Caco-2 (cell line): ENCODE results near the gene ARHGAP15. TPM values are rescaled to one million over a fixed set of nuclear protein-coding genes. Genes with fewer than 3 reads are reported as not detected.

ENCODE experiments used
- BruUV-seq: library from RNA; stranded (reverse); fragments of 400-500 nt; replicated peaks from 2 replicates; lab custom pipeline; 2021; lab: Mats Ljungman, UMichigan
- CTCF ChIA-PET: fragments of 300-600 bp; sonication (Branson Sonifier 250); formaldehyde crosslinking; loops from one replicate; lab custom pipeline; 2022; ENCODE audit warnings: antibody characterized with exemption; lab: Charles Lee
- POLR2A ChIA-PET: fragments of 300-600 bp; sonication (Branson Sonifier 250); formaldehyde crosslinking; loops from one replicate; lab custom pipeline; 2022; ENCODE audit warnings: antibody characterized with exemption; lab: Charles Lee
- DNase-seq, 2 experiments: peaks; one replicate each; pipeline versions ENCODE4 v3.0.0 to v3.0.0-alpha.2; 2020 to 2022
- H3K27me3 ChIP-seq: replicated peaks from 2 replicates; pipeline ENCODE4 v1.6.0; 2011; ENCODE audit warnings: low read length; ENCODE audit not compliant: control insufficient read depth, insufficient read depth
- H3K36me3 ChIP-seq: 2 replicates; pipeline ENCODE4 v1.5.1; 2011; ENCODE audit warnings: low read length; ENCODE audit not compliant: control insufficient read depth, insufficient read depth
- H3K4me1 ChIP-seq: fragments of 250-450 bp; sonication (Bioruptor Pico); 2 replicates; pipeline ENCODE4 v1.5.1; 2020; ENCODE audit warnings: mild to moderate bottlenecking
- H3K4me3 ChIP-seq: 2 replicates; pipeline ENCODE4 v1.5.1; 2011; ENCODE audit warnings: low read depth, mild to moderate bottlenecking, control low read depth, low read length
- H3K9me3 ChIP-seq: fragments of 250-450 bp; sonication (Bioruptor Pico); 2 replicates; pipeline ENCODE4 v1.5.1; 2020; ENCODE audit warnings: mild to moderate bottlenecking, moderate library complexity
- H3K27ac Mint-ChIP-seq: one replicate; pipeline ENCODE4 v1.8.0; 2022; ENCODE audit warnings: mixed read lengths; ENCODE audit not compliant: unreplicated experiment
- H3K27me3 Mint-ChIP-seq: one replicate; pipeline ENCODE4 v1.8.0; 2022; ENCODE audit warnings: mixed read lengths; ENCODE audit not compliant: insufficient read depth, unreplicated experiment
- H3K36me3 Mint-ChIP-seq: one replicate; pipeline ENCODE4 v1.8.0; 2022; ENCODE audit warnings: mild to moderate bottlenecking, mixed read lengths; ENCODE audit not compliant: insufficient read depth, unreplicated experiment
- H3K4me1 Mint-ChIP-seq: one replicate; pipeline ENCODE4 v1.8.0; 2022; ENCODE audit warnings: low read depth, mixed read lengths; ENCODE audit not compliant: unreplicated experiment
- H3K4me3 Mint-ChIP-seq: one replicate; pipeline ENCODE4 v1.8.0; 2022; ENCODE audit warnings: mild to moderate bottlenecking, moderate library complexity, mixed read lengths; ENCODE audit not compliant: unreplicated experiment
- H3K9me3 Mint-ChIP-seq: one replicate; pipeline ENCODE4 v1.8.0; 2022; ENCODE audit warnings: mixed read lengths; ENCODE audit not compliant: unreplicated experiment
- CTCF ChIP-seq, 2 experiments: fragments of 200-600 bp in 1 of 2; IDR thresholded peaks; 1 replicate in 1 of 2; 2 replicates in 1 of 2; pipeline versions ENCODE4 v1.5.1 to v1.8.0; 2011 to 2022; ENCODE audit warnings: antibody characterized with exemption in 1 of 2, control low read depth in 1 of 2, inconsistent platforms in 1 of 2, low read depth in 1 of 2, low read length in 1 of 2, mild to moderate bottlenecking in 1 of 2, moderate library complexity in 1 of 2; ENCODE audit not compliant: insufficient read depth in 1 of 2, severe bottlenecking in 1 of 2, unreplicated experiment in 1 of 2
- intact Hi-C: fragments of 100-400 bp; cut with micrococcal nuclease; formaldehyde crosslinking; loops from one replicate; pipeline ENCODE4 v1.10.0; 2022; ENCODE audit not compliant: unreplicated experiment
- total RNA-seq: library from RNA; stranded (reverse); gene quantifications from 2 replicates; pipeline ENCODE4 v1.2.3, GENCODE V29; 2022

The ARHGAP15 gene
- total RNA-seq, 1 experiment from 2014 or later = not detected

GRCh38 chr2:143229952-143230351 is 100.7 kb downstream of the ARHGAP15 start:
- Mint-ChIP-seq H3K9me3 (no peaks in the 10 kb centered on the region), H3K4me3 (no peak overlapping the region), H3K36me3 (no peaks in the 10 kb centered on the region), H3K4me1 (no peaks in the 10 kb centered on the region), H3K27ac (no peak overlapping the region), H3K27me3 (no peaks in the 10 kb centered on the region)
- ChIA-PET POLR2A (no interaction called here), CTCF (no interaction called here)
- no peak for TF ChIP-seq CTCF (IDR thresholded peaks at IDR 0.05; ENCODE audit: insufficient read depth in 1 of 2, low read depth in 1 of 2, low read length in 1 of 2, severe bottlenecking in 1 of 2, unreplicated experiment in 1 of 2)
- DNase-seq = no peak
- Histone ChIP-seq H3K4me3 (no peak overlapping the region), H3K9me3 (no peaks in the 10 kb centered on the region), H3K27me3 (no peaks in the 10 kb centered on the region), H3K36me3 (no peaks in the 10 kb centered on the region), H3K4me1 (no peaks in the 10 kb centered on the region)
- intact Hi-C loops = no loop called here
- no TSS peak for BruUV-seq

- DNase-seq = no peak
- Histone ChIP-seq H3K36me3 (no peaks in the 10 kb centered on the region), H3K9me3 (no peaks in the 10 kb centered on the region), H3K4me3 (no peak overlapping the region), H3K27me3 (no peaks in the 10 kb centered on the region), H3K4me1 (no peaks in the 10 kb centered on the region)
- Mint-ChIP-seq H3K36me3 (no peaks in the 10 kb centered on the region), H3K27me3 (no peaks in the 10 kb centered on the region), H3K9me3 (no peaks in the 10 kb centered on the region), H3K27ac (no peak overlapping the region), H3K4me1 (no peaks in the 10 kb centered on the region), H3K4me3 (no peak overlapping the region)
- ChIA-PET CTCF (no interaction called here), POLR2A (no interaction called here)
- intact Hi-C loops = no loop called here
- no TSS peak for BruUV-seq
- TF ChIP-seq CTCF (IDR thresholded peaks at IDR 0.05; ENCODE audit: insufficient read depth in 1 of 2, low read depth in 1 of 2, low read length in 1 of 2, severe bottlenecking in 1 of 2, unreplicated experiment in 1 of 2) = no peak
Observed at GRCh38 chr2:143230506-143231253, 101.5 kb downstream of the ARHGAP15 start.

GRCh38 chr2:143231254-143231645 is 102.0 kb downstream of the ARHGAP15 start:
- no peaks in the 10 kb centered on the region for H3K27me3 ChIP-seq
- ChIA-PET POLR2A (no interaction called here), CTCF (no interaction called here)
- H3K27ac Mint-ChIP-seq = no peak overlapping the region
- H3K4me3 Mint-ChIP-seq = no peak overlapping the region
- H3K9me3 ChIP-seq = no peaks in the 10 kb centered on the region
- no peak overlapping the region for H3K4me3 ChIP-seq
- no peaks in the 10 kb centered on the region for H3K4me1 ChIP-seq
- DNase-seq = no peak
- no peak for TF ChIP-seq CTCF (IDR thresholded peaks at IDR 0.05; ENCODE audit: insufficient read depth in 1 of 2, low read depth in 1 of 2, low read length in 1 of 2, severe bottlenecking in 1 of 2, unreplicated experiment in 1 of 2)
- H3K36me3 Mint-ChIP-seq = no peaks in the 10 kb centered on the region
- H3K36me3 ChIP-seq = no peaks in the 10 kb centered on the region
- no TSS peak for BruUV-seq
- no peaks in the 10 kb centered on the region for H3K27me3 Mint-ChIP-seq
- intact Hi-C loops = no loop called here
- H3K9me3 Mint-ChIP-seq = no peaks in the 10 kb centered on the region
- no peaks in the 10 kb centered on the region for H3K4me1 Mint-ChIP-seq
